GM21825 (cell line): ENCODE measurements around the gene RAB1A.

Experiments used
- ATAC-seq: cut with Tn5 transposase; IDR thresholded peaks from one replicate; pipeline ENCODE4 v1.9.1; 2021; ENCODE audit warnings: mild to moderate bottlenecking, moderate library complexity; ENCODE audit not compliant: unreplicated experiment

Gene RAB1A

GRCh38 chr2:65062843-65063825, 66.8 kb downstream of the RAB1A start:
- no peak for ATAC-seq

GRCh38 chr2:65061910-65062339, 68.0 kb downstream of the RAB1A start:
- no peak for ATAC-seq

- ATAC-seq = no peak
Measured at GRCh38 chr2:65061146-65061909, 68.6 kb downstream of the RAB1A start.

GRCh38 chr2:65059071-65059470, 70.8 kb downstream of the RAB1A start:
- ATAC-seq = no peak

GRCh38 chr2:65057391-65058052, 72.4 kb downstream of the RAB1A start:
- ATAC-seq = peak; percentile 21

GRCh38 chr2:65057054-65057375, 72.9 kb downstream of the RAB1A start:
- ATAC-seq = no peak

GRCh38 chr2:65056215-65057053, 73.5 kb downstream of the RAB1A start, which contains the start of gene CEP68:
Gene CEP68 (plus strand): TSS chr2:65056416. CDS start chr2:65069445, 13,029 bp downstream.
- ATAC-seq = peak; percentile 78

GRCh38 chr2:65055422-65056214, 74.3 kb downstream of the RAB1A start:
- peak; percentile 32 for ATAC-seq

GRCh38 chr2:65054749-65055421, 75.0 kb downstream of the RAB1A start:
- no peak for ATAC-seq

GRCh38 chr2:65053199-65053598, 76.7 kb downstream of the RAB1A start:
- peak; percentile 48 for ATAC-seq

GRCh38 chr2:65050931-65051330, 79.0 kb downstream of the RAB1A start:
- no peak for ATAC-seq

- ATAC-seq = no peak
Measured at GRCh38 chr2:65049010-65049639, 80.8 kb downstream of the RAB1A start.

- ATAC-seq = no peak
Measured at GRCh38 chr2:65046633-65047407, 83.1 kb downstream of the RAB1A start.

- no peak for ATAC-seq
Measured at GRCh38 chr2:65045651-65046050, 84.3 kb downstream of the RAB1A start.

- no peak for ATAC-seq
Measured at GRCh38 chr2:65044097-65044735, 85.7 kb downstream of the RAB1A start.

GRCh38 chr2:65043001-65043400, 86.9 kb downstream of the RAB1A start:
- ATAC-seq = no peak
